Loucy (cell line): Measurements from ENCODE around the gene CALHM3.

Experiments
- H2AFZ ChIP-seq: fragments of 200-600 bp; sonication (generic); 2 replicates; pipeline ENCODE4 v1.6.0; 2016; ENCODE audit warnings: antibody characterized with exemption, mild to moderate bottlenecking, low read length, moderate library complexity
- H3F3A ChIP-seq: fragments of 200-600 bp; 2 replicates; pipeline ENCODE4 v1.6.0; 2016; ENCODE audit warnings: antibody characterized with exemption, low read depth, mild to moderate bottlenecking
- H3K27me3 ChIP-seq: fragments of 200-600 bp; sonication (generic); 2 replicates; pipeline ENCODE4 v1.6.1; 2014; ENCODE audit warnings: low read length, mild to moderate bottlenecking; ENCODE audit not compliant: insufficient read depth, poor library complexity, severe bottlenecking
- H3K36me3 ChIP-seq: fragments of 200-600 bp; sonication (generic); 2 replicates; pipeline ENCODE4 v1.6.1; 2016; ENCODE audit warnings: low read length; ENCODE audit not compliant: insufficient read depth
- H3K4me1 ChIP-seq: fragments of 200-600 bp; sonication (generic); 2 replicates; pipeline ENCODE4 v1.5.1; 2014; ENCODE audit warnings: low read length, mild to moderate bottlenecking; ENCODE audit not compliant: insufficient read depth, poor library complexity, severe bottlenecking
- H3K4me2 ChIP-seq: fragments of 200-600 bp; sonication (generic); 2 replicates; pipeline ENCODE4 v1.6.0; 2014; ENCODE audit warnings: antibody characterized with exemption, low read length, low read depth, mild to moderate bottlenecking; ENCODE audit not compliant: poor library complexity, severe bottlenecking
- H3K4me3 ChIP-seq: fragments of 200-600 bp; sonication (generic); 2 replicates; pipeline ENCODE4 v1.5.1; 2014; ENCODE audit warnings: low read length, mild to moderate bottlenecking, mixed read lengths; ENCODE audit not compliant: poor library complexity, severe bottlenecking
- H3K79me2 ChIP-seq: fragments of 200-600 bp; sonication (generic); 2 replicates; pipeline ENCODE4 v1.6.1; 2014; ENCODE audit warnings: low read length; ENCODE audit not compliant: insufficient read depth
- H3K9ac ChIP-seq: fragments of 200-600 bp; sonication (generic); 2 replicates; pipeline ENCODE4 v1.6.0; 2014; ENCODE audit warnings: mild to moderate bottlenecking, low read depth, low read length, moderate library complexity; ENCODE audit not compliant: poor library complexity, severe bottlenecking
- H3K9me2 ChIP-seq: fragments of 200-600 bp; sonication (generic); replicated peaks from 2 replicates; pipeline ENCODE4 v1.6.1; 2016; ENCODE audit warnings: low read depth, low read length, mixed read lengths
- H3K9me3 ChIP-seq: fragments of 200-600 bp; sonication (generic); 2 replicates; pipeline ENCODE4 v1.6.1; 2014; ENCODE audit warnings: mild to moderate bottlenecking, antibody characterized with exemption, low read length, low read depth; ENCODE audit not compliant: insufficient read depth
- H4K20me1 ChIP-seq: fragments of 200-600 bp; sonication (generic); 2 replicates; pipeline ENCODE4 v1.6.0; 2014; ENCODE audit warnings: antibody characterized with exemption, low read length, mild to moderate bottlenecking; ENCODE audit not compliant: insufficient read depth, poor library complexity, severe bottlenecking
- CTCF ChIP-seq: fragments of 200-600 bp; sonication (generic); conservative IDR thresholded peaks from 2 replicates; pipeline ENCODE4 v1.5.1; 2014; ENCODE audit warnings: mild to moderate bottlenecking, antibody characterized with exemption, low read length
- EZH2phosphoT487 ChIP-seq: fragments of 200-600 bp; IDR thresholded peaks from 2 replicates; pipeline ENCODE4 v1.6.1; 2018; ENCODE audit warnings: antibody characterized with exemption, mild to moderate bottlenecking, moderate library complexity, borderline replicate concordance

The CALHM3 gene

DNA sequence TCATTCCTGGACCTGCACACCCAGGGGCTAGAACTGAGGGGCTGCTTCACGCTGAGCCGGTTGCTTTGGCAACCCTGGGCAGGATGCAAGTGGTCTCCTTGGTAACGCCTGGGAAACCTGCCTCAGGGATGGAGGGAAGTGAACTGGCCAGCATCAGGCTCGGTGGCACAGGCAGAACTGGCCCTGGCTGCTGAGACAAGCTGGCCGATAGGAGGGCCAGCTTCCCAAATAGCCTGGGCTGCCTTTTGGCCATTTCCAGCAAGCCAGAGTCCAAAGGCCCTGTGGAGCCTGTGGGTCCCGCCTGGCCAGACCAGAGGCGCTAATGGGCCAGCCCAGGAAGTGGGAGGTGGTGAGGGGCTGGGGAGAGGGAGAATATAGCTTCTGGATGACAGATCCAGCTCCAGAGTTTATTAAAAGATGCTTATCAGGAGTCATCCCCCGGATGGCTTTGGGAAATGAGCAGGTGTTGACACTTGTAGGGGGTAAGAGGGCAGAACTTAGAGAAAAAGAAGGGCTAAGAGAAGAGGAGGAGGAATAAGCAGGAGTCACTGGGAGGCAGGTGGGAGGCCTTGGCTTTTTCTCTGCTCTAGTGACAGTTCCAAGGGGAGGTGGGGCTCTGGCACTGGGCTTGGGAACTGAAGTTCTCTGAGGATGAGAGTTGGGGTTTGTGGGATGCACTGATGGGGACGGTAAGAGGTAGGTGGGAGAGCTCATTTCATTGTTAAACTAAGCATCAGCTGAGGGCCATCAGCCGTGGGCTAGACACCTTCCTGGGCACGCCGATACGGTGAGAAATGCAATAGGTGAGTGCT, 24.0 kb upstream of the CALHM3 start:
- Histone ChIP-seq H3K79me2 (no peaks in the 10 kb centered on the region), H3K27me3 (no peaks in the 10 kb centered on the region), H3K9me3 (no peaks in the 10 kb centered on the region), H3K4me1 (peaks cover 7% of the 10 kb centered on the region), H2AFZ (no peak overlapping the region), H3K9me2 (no peaks in the 10 kb centered on the region), H3K4me2 (no peak overlapping the region), H3K9ac (no peak overlapping the region), H3K36me3 (no peaks in the 10 kb centered on the region), H3F3A (no peaks in the 10 kb centered on the region), H4K20me1 (no peaks in the 10 kb centered on the region), H3K4me3 (no peak overlapping the region)
- no peak for TF ChIP-seq CTCF
- no peak for TF ChIP-seq EZH2phosphoT487

DNA sequence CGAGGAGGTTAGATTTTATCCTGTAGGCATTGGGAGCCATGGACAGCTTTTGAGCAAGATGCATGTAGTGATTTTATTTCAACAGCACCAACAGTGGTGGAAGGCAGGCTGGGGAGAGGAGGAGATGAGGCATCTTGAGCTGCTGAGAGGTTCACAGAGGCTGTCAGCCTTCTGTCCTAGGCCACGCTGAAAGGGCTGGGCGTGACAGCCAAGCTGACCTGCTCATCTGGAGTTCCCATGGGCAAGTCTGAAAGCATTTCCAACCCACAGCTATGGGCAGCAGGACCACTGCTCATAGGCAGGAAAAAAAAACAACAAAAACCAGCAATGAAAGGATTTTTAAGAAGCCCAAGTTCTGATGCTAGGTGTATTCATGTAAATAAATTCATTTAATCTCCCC, 22.1 kb upstream of the CALHM3 start:
- no peak overlapping the region for H2AFZ ChIP-seq
- no peaks in the 10 kb centered on the region for H3K9me2 ChIP-seq
- no peak overlapping the region for H3K4me3 ChIP-seq
- H3K36me3 ChIP-seq = no peaks in the 10 kb centered on the region
- H4K20me1 ChIP-seq = no peaks in the 10 kb centered on the region
- no peaks in the 10 kb centered on the region for H3F3A ChIP-seq
- H3K9me3 ChIP-seq = no peaks in the 10 kb centered on the region
- no peak overlapping the region for H3K9ac ChIP-seq
- H3K4me2 ChIP-seq = no peak overlapping the region
- peaks cover 7% of the 10 kb centered on the region for H3K4me1 ChIP-seq
- no peaks in the 10 kb centered on the region for H3K27me3 ChIP-seq
- H3K79me2 ChIP-seq = no peaks in the 10 kb centered on the region
- TF ChIP-seq EZH2phosphoT487 = no peak
- no peak for TF ChIP-seq CTCF

GRCh38 chr10:103500481-103500880, 21.4 kb upstream of the CALHM3 start:
- Histone ChIP-seq H4K20me1 (no peaks in the 10 kb centered on the region), H3K4me3 (no peak overlapping the region), H3K4me2 (no peak overlapping the region), H3K4me1 (peaks cover 7% of the 10 kb centered on the region), H3K9ac (no peak overlapping the region), H3K9me3 (no peaks in the 10 kb centered on the region), H2AFZ (no peak overlapping the region), H3K27me3 (no peaks in the 10 kb centered on the region), H3F3A (no peaks in the 10 kb centered on the region), H3K36me3 (no peaks in the 10 kb centered on the region), H3K79me2 (no peaks in the 10 kb centered on the region), H3K9me2 (no peaks in the 10 kb centered on the region)
- TF ChIP-seq EZH2phosphoT487 (no peak), CTCF (no peak)
